ENCODE results near the gene NUP214.

- TF ChIP-seq CTCF (IDR thresholded peaks at IDR 0.05) = no peak
- TF ChIP-seq POLR2A (IDR thresholded peaks at IDR 0.05) = no peak
Observed at GRCh38 chr9:131281119-131281965, 156.0 kb downstream of the NUP214 start.

Data from prostate gland (tissue), 2 donors.